T-helper 1 cell treated with Interleukin-12 subunit alpha and Interleukin-12 subunit beta and Interleukin-4 antibody, amounts not matched to agents 30 μg/mL and 1 μg/mL, for 36 hours (primary cell): ENCODE measurements around the gene GAL3ST2.
A peak's percentile ranks its signal among the peaks of the same experiment; 100 is the strongest.
"Not testable (repeated sequence)": the region's sequence is repeated elsewhere in the genome, so short reads cannot be mapped to it uniquely, and the experiment has no call there.

Experiments used
- H3K27ac Mint-ChIP-seq: one replicate; pipeline ENCODE4 v1.8.0; 2021; ENCODE audit warnings: mild to moderate bottlenecking, mixed read lengths
- H3K27me3 Mint-ChIP-seq: one replicate; pipeline ENCODE4 v1.8.0; 2021; ENCODE audit warnings: low read depth, mixed read lengths
- H3K36me3 Mint-ChIP-seq: one replicate; pipeline ENCODE4 v1.8.0; 2021; ENCODE audit warnings: low read depth, mixed read lengths
- H3K4me1 Mint-ChIP-seq: one replicate; pipeline ENCODE4 v1.8.0; 2021; ENCODE audit warnings: low read depth, mixed read lengths
- H3K4me3 Mint-ChIP-seq: one replicate; pipeline ENCODE4 v1.8.0; 2021; ENCODE audit warnings: mild to moderate bottlenecking, moderate library complexity, mixed read lengths
- H3K9me3 Mint-ChIP-seq: one replicate; pipeline ENCODE4 v1.8.0; 2021; ENCODE audit warnings: mixed read lengths

The GAL3ST2 gene

GRCh38 chr2:241776336-241777169 is at the start of gene GAL3ST2:
TSS of gene GAL3ST2 (plus strand) at chr2:241776822. CDS start at chr2:241776956, 134 bp downstream.
- H3K9me3 Mint-ChIP-seq, result peaks cover 3% of the 10 kb centered on the region
- no peaks in the 10 kb centered on the region for H3K27me3 Mint-ChIP-seq
- H3K36me3 Mint-ChIP-seq, result no peaks in the 10 kb centered on the region
- peaks cover 5% of the 10 kb centered on the region for H3K4me1 Mint-ChIP-seq
- H3K27ac Mint-ChIP-seq, result no peak within 1 kb of the TSS
- H3K4me3 Mint-ChIP-seq, result no peak within 1 kb of the TSS

- Mint-ChIP-seq H3K4me1 (peaks cover 23% of the 10 kb centered on the region), H3K36me3 (peaks cover 3% of the 10 kb centered on the region), H3K4me3 (no peak overlapping the region), H3K27me3 (no peaks in the 10 kb centered on the region), H3K9me3 (peaks cover 7% of the 10 kb centered on the region), H3K27ac (no peak overlapping the region)
These were observed 48.6 kb upstream of the GAL3ST2 start for GRCh38 chr2:241728000-241728399.

- H3K27ac Mint-ChIP-seq, result no peak overlapping the region
- peaks cover 3% of the 10 kb centered on the region for H3K36me3 Mint-ChIP-seq
- peaks cover 25% of the 10 kb centered on the region for H3K4me1 Mint-ChIP-seq
- no peaks in the 10 kb centered on the region for H3K27me3 Mint-ChIP-seq
- H3K4me3 Mint-ChIP-seq, result no peak overlapping the region
- peaks cover under 1% of the 10 kb centered on the region for H3K9me3 Mint-ChIP-seq
These were observed 48.0 kb upstream of the GAL3ST2 start for GRCh38 chr2:241728627-241729026.

GRCh38 chr2:241729868-241730267 is 46.8 kb upstream of the GAL3ST2 start:
- Mint-ChIP-seq H3K27ac (no peak overlapping the region), H3K4me3 (no peak overlapping the region), H3K9me3 (no peaks in the 10 kb centered on the region), H3K36me3 (no peaks in the 10 kb centered on the region), H3K27me3 (no peaks in the 10 kb centered on the region), H3K4me1 (peaks cover 25% of the 10 kb centered on the region)

GRCh38 chr2:241730671-241731293 is 45.8 kb upstream of the GAL3ST2 start:
- H3K27ac Mint-ChIP-seq, result peak overlapping the region; percentile 34
- H3K9me3 Mint-ChIP-seq, result no peaks in the 10 kb centered on the region
- H3K27me3 Mint-ChIP-seq, result no peaks in the 10 kb centered on the region
- H3K4me1 Mint-ChIP-seq, result peaks cover 25% of the 10 kb centered on the region
- peak overlapping the region; percentile 36 for H3K4me3 Mint-ChIP-seq
- H3K36me3 Mint-ChIP-seq, result no peaks in the 10 kb centered on the region

- H3K27ac Mint-ChIP-seq, H3K36me3 Mint-ChIP-seq, H3K27me3 Mint-ChIP-seq, H3K9me3 Mint-ChIP-seq: not testable (repeated sequence)
- H3K4me3 Mint-ChIP-seq, result peak overlapping the region; percentile 36
- peaks cover 29% of the 10 kb centered on the region for H3K4me1 Mint-ChIP-seq
These were observed 44.0 kb upstream of the GAL3ST2 start for GRCh38 chr2:241732513-241733186.

- Mint-ChIP-seq H3K36me3 (peaks cover 2% of the 10 kb centered on the region), H3K27ac (no peak overlapping the region), H3K9me3 (no peaks in the 10 kb centered on the region), H3K27me3 (no peaks in the 10 kb centered on the region), H3K4me3 (peak overlapping the region; percentile 54), H3K4me1 (peaks cover 31% of the 10 kb centered on the region)
These were observed 43.0 kb upstream of the GAL3ST2 start for GRCh38 chr2:241733391-241734207.

- Mint-ChIP-seq H3K27me3 (no peaks in the 10 kb centered on the region), H3K27ac (no peak overlapping the region), H3K4me1 (peaks cover 32% of the 10 kb centered on the region), H3K4me3 (peak overlapping the region; percentile 54), H3K36me3 (peaks cover 4% of the 10 kb centered on the region), H3K9me3 (no peaks in the 10 kb centered on the region)
These were observed 42.5 kb upstream of the GAL3ST2 start for GRCh38 chr2:241734208-241734466.

GRCh38 chr2:241734467-241735208 is 42.0 kb upstream of the GAL3ST2 start, which contains the start of gene D2HGDH:
TSS of gene D2HGDH (plus strand) at chr2:241734630. CDS start at chr2:241735225, 595 bp downstream.
- Mint-ChIP-seq H3K4me1 (peaks cover 35% of the 10 kb centered on the region), H3K27me3 (no peaks in the 10 kb centered on the region), H3K27ac (no peak within 1 kb of the TSS), H3K4me3 (peak within 1 kb of the TSS; percentile 61), H3K36me3 (peaks cover 4% of the 10 kb centered on the region), H3K9me3 (no peaks in the 10 kb centered on the region)

- Mint-ChIP-seq H3K9me3 (no peaks in the 10 kb centered on the region), H3K4me3 (peak overlapping the region; percentile 61), H3K27ac (peak overlapping the region; percentile 23), H3K4me1 (peaks cover 29% of the 10 kb centered on the region), H3K27me3 (no peaks in the 10 kb centered on the region), H3K36me3 (peaks cover 4% of the 10 kb centered on the region)
These were observed 40.5 kb upstream of the GAL3ST2 start for GRCh38 chr2:241736111-241736510.

- H3K4me3 Mint-ChIP-seq, result no peak overlapping the region
- no peaks in the 10 kb centered on the region for H3K27me3 Mint-ChIP-seq
- peaks cover 4% of the 10 kb centered on the region for H3K36me3 Mint-ChIP-seq
- H3K27ac Mint-ChIP-seq, result no peak overlapping the region
- H3K4me1 Mint-ChIP-seq, result peaks cover 18% of the 10 kb centered on the region
- no peaks in the 10 kb centered on the region for H3K9me3 Mint-ChIP-seq
These were observed 38.5 kb upstream of the GAL3ST2 start for GRCh38 chr2:241738040-241738686.

- H3K9me3 Mint-ChIP-seq, result no peaks in the 10 kb centered on the region
- peaks cover 20% of the 10 kb centered on the region for H3K4me1 Mint-ChIP-seq
- H3K4me3 Mint-ChIP-seq, result no peak overlapping the region
- H3K27ac Mint-ChIP-seq, result no peak overlapping the region
- H3K27me3 Mint-ChIP-seq, result no peaks in the 10 kb centered on the region
- peaks cover 4% of the 10 kb centered on the region for H3K36me3 Mint-ChIP-seq
These were observed 37.4 kb upstream of the GAL3ST2 start for GRCh38 chr2:241739177-241739576.

GRCh38 chr2:241739651-241740050 is 37.0 kb upstream of the GAL3ST2 start:
- peaks cover 4% of the 10 kb centered on the region for H3K36me3 Mint-ChIP-seq
- H3K27ac Mint-ChIP-seq, result no peak overlapping the region
- H3K4me1 Mint-ChIP-seq, result peaks cover 20% of the 10 kb centered on the region
- no peak overlapping the region for H3K4me3 Mint-ChIP-seq
- H3K27me3 Mint-ChIP-seq, result no peaks in the 10 kb centered on the region
- H3K9me3 Mint-ChIP-seq, result no peaks in the 10 kb centered on the region
